SK-N-SH treated with all-trans-retinoic acid at 6 μM for 48 hours (cell line): ENCODE results near the gene RNF26.

Experiments
- ATAC-seq: fragments of 200-7000 bp; cut with Tn5 transposase; 3 replicates; pipeline ENCODE4 v1.9.1; 2020; ENCODE audit warnings: mild to moderate bottlenecking, moderate library complexity
- ARNTL ChIP-seq: fragments of 450-650 bp; formaldehyde crosslinking; IDR thresholded peaks from 2 replicates; pipeline ENCODE4 v1.5.0; 2020; ENCODE audit warnings: low read depth, mild to moderate bottlenecking, moderate library complexity, borderline replicate concordance
- BACH2 ChIP-seq: fragments of 250-450 bp; sonication (Bioruptor Pico); IDR thresholded peaks from 2 replicates; pipeline ENCODE4 v1.9.0; 2021; ENCODE audit warnings: mild to moderate bottlenecking, borderline replicate concordance
- CSDC2 ChIP-seq: fragments of 250-450 bp; sonication (Bioruptor Pico); IDR thresholded peaks from 2 replicates; pipeline ENCODE4 v1.5.0; 2020; ENCODE audit warnings: mild to moderate bottlenecking, moderate library complexity
- ESRRG ChIP-seq: fragments of 250-450 bp; sonication (Bioruptor Pico); IDR thresholded peaks from 2 replicates; pipeline ENCODE4 v1.6.1; 2021; ENCODE audit warnings: mild to moderate bottlenecking
- GLIS3 ChIP-seq: fragments of 250-450 bp; sonication (Bioruptor Pico); IDR thresholded peaks from 2 replicates; pipeline ENCODE4 v1.5.0; 2020; ENCODE audit warnings: mild to moderate bottlenecking, moderate library complexity
- ISL1 ChIP-seq: fragments of 250-450 bp; sonication (Bioruptor Pico); IDR thresholded peaks from 2 replicates; pipeline ENCODE4 v2.1.2; 2022; ENCODE audit warnings: mild to moderate bottlenecking, moderate library complexity
- OSR1 ChIP-seq: fragments of 250-450 bp; sonication (Bioruptor Pico); IDR thresholded peaks from 2 replicates; pipeline ENCODE4 v1.8.0; 2022; ENCODE audit warnings: moderate library complexity, mild to moderate bottlenecking, inconsistent platforms
- RARB ChIP-seq: fragments of 250-450 bp; sonication (Bioruptor Pico); IDR thresholded peaks from 2 replicates; pipeline ENCODE4 v1.8.0; 2021; ENCODE audit warnings: mild to moderate bottlenecking, moderate library complexity
- SNAI2 ChIP-seq: fragments of 250-450 bp; sonication (Bioruptor Pico); IDR thresholded peaks from 2 replicates; pipeline ENCODE4 v1.5.0; 2020; ENCODE audit warnings: mild to moderate bottlenecking, moderate library complexity
- TCF4 ChIP-seq: fragments of 250-450 bp; sonication (Bioruptor Pico); IDR thresholded peaks from 2 replicates; pipeline ENCODE4 v1.8.0; 2021; ENCODE audit warnings: mild to moderate bottlenecking, moderate library complexity, borderline replicate concordance
- TOX ChIP-seq: fragments of 250-450 bp; sonication (Bioruptor Pico); IDR thresholded peaks from 2 replicates; pipeline ENCODE4 v1.8.0; 2021; ENCODE audit warnings: mild to moderate bottlenecking, moderate library complexity, borderline replicate concordance
- ZC3H10 ChIP-seq: fragments of 250-450 bp; sonication (Bioruptor Pico); IDR thresholded peaks from 2 replicates; pipeline ENCODE4 v1.5.1; 2021; ENCODE audit warnings: mild to moderate bottlenecking, moderate library complexity
- ZFP3 ChIP-seq: fragments of 250-450 bp; sonication (Bioruptor Pico); IDR thresholded peaks from 2 replicates; pipeline ENCODE4 v1.5.0; 2020; ENCODE audit warnings: mild to moderate bottlenecking, moderate library complexity
- ZFP30 ChIP-seq: fragments of 450-650 bp; formaldehyde crosslinking; IDR thresholded peaks from 2 replicates; pipeline ENCODE4 v1.5.0; 2022; ENCODE audit warnings: mild to moderate bottlenecking, moderate library complexity
- ZNF565 ChIP-seq: fragments of 450-650 bp; formaldehyde crosslinking; conservative IDR thresholded peaks from 2 replicates; pipeline ENCODE4 v1.5.0; 2020; ENCODE audit warnings: low read depth, mild to moderate bottlenecking, moderate library complexity
- ZNF70 ChIP-seq: fragments of 450-650 bp; formaldehyde crosslinking; IDR thresholded peaks from 2 replicates; pipeline ENCODE4 v1.5.0; 2020; ENCODE audit warnings: mild to moderate bottlenecking, moderate library complexity
- ZNF8 ChIP-seq: fragments of 450-650 bp; formaldehyde crosslinking; IDR thresholded peaks from 2 replicates; pipeline ENCODE4 v1.5.0; 2020; ENCODE audit warnings: mild to moderate bottlenecking, moderate library complexity
- TF ChIP-seq, protein P1 (sequence below): fragments of 250-450 bp; sonication (Bioruptor Pico); IDR thresholded peaks from 2 replicates; pipeline ENCODE4 v1.5.1; 2020; ENCODE audit warnings: low read depth, mild to moderate bottlenecking, moderate library complexity
- TF ChIP-seq, protein P2 (sequence below): fragments of 250-450 bp; sonication (Bioruptor Pico); IDR thresholded peaks from 2 replicates; pipeline ENCODE4 v1.8.0; 2021; ENCODE audit warnings: low read depth, mild to moderate bottlenecking, moderate library complexity, borderline replicate concordance
- TF ChIP-seq, protein P3 (sequence below): fragments of 250-450 bp; sonication (Bioruptor Pico); IDR thresholded peaks from 2 replicates; pipeline ENCODE4 v1.8.0; 2020; ENCODE audit warnings: mild to moderate bottlenecking, moderate library complexity, borderline replicate concordance
- TF ChIP-seq, protein P4 (sequence below): fragments of 250-450 bp; sonication (Bioruptor Pico); IDR thresholded peaks from 2 replicates; pipeline ENCODE4 v1.5.1; 2021; ENCODE audit warnings: mild to moderate bottlenecking, moderate library complexity

Gene RNF26

DNA sequence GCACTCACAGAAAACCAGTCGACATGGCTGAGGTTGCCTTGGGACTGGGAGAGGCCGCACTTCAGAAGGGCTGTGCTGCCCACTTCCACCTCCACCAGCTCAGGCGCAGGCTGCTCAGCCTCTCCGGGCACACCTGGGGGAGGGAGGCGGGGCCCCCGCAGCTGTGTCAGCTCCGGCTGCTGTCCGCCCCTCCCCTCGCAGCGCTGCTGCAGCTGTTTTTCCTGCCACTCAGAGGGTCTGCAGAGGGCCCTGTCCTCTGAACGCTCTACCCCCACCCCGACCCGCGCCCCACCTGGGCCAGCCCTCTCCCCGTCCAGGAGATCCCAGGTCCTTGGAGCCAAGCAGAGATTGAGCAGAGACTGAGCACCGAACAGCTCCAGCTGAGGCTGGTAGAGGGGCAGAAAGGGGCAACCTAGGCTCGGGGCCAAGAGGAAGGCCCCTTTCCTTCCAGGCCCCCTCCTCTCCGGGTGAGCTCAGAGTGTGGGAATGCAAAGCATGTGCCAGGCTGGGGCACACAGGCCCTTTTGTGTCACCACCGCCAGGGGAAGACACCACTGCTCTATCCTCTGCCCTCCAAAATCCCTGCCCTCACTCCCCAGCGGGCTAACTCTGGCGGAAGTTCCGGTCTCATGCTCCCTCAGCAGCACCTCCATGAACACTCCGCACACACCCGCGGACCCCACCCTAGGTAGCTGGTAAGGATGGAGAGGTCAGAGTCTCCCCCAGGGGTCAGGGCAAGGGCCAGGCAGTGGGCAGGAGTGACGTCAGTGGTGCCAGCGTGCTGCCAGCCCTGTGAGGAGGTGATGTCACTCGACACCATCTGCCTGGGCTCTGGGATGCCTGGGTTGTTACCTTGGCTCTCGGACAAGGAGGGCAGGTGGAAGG, 19.0 kb upstream of the RNF26 start (continued):
- TF ChIP-seq ZC3H10, result no peak
- TF ChIP-seq, all 23 proteins: peak for 0

DNA sequence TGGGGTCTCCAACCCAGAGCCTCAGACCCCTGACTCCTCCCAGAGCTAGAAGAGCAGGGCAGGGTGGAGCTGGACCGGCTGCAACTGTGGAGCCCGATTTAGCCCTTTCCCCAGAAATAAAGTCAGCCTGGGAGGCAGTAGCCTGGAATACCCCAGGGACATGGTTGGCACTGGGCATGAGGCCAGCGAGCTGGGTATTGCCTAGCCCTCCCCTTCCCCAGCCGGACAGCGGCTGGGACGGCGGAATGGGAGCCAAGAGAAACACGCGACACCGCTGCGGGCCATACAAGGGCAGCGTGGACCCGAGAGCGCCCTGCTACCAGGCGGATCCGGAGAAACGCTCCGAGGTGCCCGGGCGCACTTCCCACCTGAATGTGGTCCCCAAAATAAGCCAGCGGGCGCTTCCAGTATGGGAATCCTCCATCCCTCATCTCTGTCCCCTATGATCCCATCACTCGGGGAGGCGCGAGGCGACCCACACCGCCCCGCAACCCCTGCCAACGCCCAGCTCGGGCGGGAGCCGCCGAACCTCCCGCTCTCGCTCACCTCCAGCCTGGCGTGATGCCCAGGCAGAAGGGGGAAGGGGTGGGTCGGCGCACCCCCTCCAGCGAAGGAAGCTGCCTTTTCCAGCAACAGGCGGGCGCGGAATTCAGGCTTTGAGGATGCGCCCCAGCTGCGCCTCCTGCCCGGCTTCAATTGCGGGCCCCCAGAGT, 18.2 kb upstream of the RNF26 start:
- peak; percentile 46 for ATAC-seq
- TF ChIP-seq ZNF70, result no peak
- TF ChIP-seq ZFP30 (CRISPR knock-in tag), result no peak
- TF ChIP-seq BACH2 (CRISPR knock-in tag), result no peak
- TF ChIP-seq SNAI2 (CRISPR knock-in tag), result no peak
- TF ChIP-seq TCF4, result no peak
- no peak for TF ChIP-seq CSDC2 (CRISPR knock-in tag)
- TF ChIP-seq, protein P1, sequence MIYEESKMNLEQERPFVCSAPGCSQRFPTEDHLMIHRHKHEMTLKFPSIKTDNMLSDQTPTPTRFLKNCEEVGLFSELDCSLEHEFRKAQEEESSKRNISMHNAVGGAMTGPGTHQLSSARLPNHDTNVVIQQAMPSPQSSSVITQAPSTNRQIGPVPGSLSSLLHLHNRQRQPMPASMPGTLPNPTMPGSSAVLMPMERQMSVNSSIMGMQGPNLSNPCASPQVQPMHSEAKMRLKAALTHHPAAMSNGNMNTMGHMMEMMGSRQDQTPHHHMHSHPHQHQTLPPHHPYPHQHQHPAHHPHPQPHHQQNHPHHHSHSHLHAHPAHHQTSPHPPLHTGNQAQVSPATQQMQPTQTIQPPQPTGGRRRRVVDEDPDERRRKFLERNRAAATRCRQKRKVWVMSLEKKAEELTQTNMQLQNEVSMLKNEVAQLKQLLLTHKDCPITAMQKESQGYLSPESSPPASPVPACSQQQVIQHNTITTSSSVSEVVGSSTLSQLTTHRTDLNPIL (CRISPR knock-in tag), result no peak
- no peak for TF ChIP-seq ESRRG (CRISPR knock-in tag)
- no peak for TF ChIP-seq GLIS3 (CRISPR knock-in tag)
- no peak for TF ChIP-seq RARB (CRISPR knock-in tag)
- TF ChIP-seq, protein P2, sequence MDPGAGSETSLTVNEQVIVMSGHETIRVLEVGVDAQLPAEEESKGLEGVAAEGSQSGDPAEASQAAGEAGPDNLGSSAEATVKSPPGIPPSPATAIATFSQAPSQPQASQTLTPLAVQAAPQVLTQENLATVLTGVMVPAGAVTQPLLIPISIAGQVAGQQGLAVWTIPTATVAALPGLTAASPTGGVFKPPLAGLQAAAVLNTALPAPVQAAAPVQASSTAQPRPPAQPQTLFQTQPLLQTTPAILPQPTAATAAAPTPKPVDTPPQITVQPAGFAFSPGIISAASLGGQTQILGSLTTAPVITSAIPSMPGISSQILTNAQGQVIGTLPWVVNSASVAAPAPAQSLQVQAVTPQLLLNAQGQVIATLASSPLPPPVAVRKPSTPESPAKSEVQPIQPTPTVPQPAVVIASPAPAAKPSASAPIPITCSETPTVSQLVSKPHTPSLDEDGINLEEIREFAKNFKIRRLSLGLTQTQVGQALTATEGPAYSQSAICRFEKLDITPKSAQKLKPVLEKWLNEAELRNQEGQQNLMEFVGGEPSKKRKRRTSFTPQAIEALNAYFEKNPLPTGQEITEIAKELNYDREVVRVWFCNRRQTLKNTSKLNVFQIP (CRISPR knock-in tag), result no peak
- TF ChIP-seq ZFP3 (CRISPR knock-in tag), result no peak
- no peak for TF ChIP-seq ZNF8 (CRISPR knock-in tag)
- no peak for TF ChIP-seq OSR1
- TF ChIP-seq, protein P3, sequence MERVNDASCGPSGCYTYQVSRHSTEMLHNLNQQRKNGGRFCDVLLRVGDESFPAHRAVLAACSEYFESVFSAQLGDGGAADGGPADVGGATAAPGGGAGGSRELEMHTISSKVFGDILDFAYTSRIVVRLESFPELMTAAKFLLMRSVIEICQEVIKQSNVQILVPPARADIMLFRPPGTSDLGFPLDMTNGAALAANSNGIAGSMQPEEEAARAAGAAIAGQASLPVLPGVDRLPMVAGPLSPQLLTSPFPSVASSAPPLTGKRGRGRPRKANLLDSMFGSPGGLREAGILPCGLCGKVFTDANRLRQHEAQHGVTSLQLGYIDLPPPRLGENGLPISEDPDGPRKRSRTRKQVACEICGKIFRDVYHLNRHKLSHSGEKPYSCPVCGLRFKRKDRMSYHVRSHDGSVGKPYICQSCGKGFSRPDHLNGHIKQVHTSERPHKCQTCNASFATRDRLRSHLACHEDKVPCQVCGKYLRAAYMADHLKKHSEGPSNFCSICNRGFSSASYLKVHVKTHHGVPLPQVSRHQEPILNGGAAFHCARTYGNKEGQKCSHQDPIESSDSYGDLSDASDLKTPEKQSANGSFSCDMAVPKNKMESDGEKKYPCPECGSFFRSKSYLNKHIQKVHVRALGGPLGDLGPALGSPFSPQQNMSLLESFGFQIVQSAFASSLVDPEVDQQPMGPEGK, result no peak
- no peak for TF ChIP-seq ZNF565 (CRISPR knock-in tag)
- TF ChIP-seq ISL1 (CRISPR knock-in tag), result no peak

DNA sequence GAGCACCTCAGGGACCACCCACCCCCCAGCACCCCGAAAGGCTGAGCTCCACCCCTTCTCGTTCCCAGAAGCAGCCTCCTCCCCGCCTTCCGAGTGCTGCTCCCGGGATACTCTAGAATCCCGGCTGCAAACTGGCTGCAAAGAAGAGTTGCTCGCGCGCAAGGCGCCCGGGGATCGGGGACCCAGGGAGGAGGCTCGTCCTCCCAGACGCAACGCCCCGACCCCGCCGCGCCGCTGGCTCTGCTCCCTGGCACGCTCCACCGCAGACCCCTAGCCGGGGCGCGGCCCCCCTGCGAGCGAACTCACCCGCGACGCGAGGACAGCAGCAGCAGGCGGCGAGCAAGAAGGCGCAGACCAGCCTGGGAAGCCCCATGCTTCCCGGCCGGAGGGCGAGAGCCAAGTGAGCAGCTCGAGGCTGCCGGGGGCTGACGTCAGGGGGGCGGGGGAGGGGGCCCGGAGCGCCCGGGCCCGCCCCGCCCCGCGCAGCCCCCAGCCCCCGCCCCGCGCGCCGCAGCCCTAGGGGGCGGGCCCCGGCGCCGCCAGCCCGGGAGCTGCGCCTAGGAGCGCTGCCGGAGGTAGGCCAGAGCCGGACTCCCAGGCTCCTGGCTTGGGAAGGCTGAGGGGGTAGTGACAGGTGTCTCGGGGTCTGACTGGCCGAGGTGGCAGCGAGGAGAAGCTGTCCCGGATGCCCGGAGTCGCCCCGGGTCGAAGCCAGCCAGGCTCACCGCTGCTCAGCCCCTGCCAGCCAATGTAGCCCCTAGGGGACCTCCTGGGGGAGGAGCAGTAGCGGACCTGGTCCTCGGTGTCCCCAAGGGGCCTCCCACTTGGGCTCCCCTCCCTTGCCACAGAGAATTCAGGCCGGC, 17.4 kb upstream of the RNF26 start, which contains the start of gene MCAM:
Gene MCAM (minus strand): TSS at position 402 of the 863 bp plus-strand sequence. CDS start 29 bp downstream, at position 373.
- TF ChIP-seq TOX (CRISPR knock-in tag), result no peak
- TF ChIP-seq, protein P1 (CRISPR knock-in tag), result no peak
- TF ChIP-seq ARNTL (CRISPR knock-in tag), result no peak
- TF ChIP-seq, protein P3, result no peak
- TF ChIP-seq ZNF70, result no peak
- no peak for TF ChIP-seq SNAI2 (CRISPR knock-in tag)
- no peak for TF ChIP-seq ZNF565 (CRISPR knock-in tag)
- TF ChIP-seq CSDC2 (CRISPR knock-in tag), result no peak
- no peak for TF ChIP-seq RARB (CRISPR knock-in tag)
- no peak for TF ChIP-seq ESRRG (CRISPR knock-in tag)
- no peak for TF ChIP-seq BACH2 (CRISPR knock-in tag)
- TF ChIP-seq, protein P4, sequence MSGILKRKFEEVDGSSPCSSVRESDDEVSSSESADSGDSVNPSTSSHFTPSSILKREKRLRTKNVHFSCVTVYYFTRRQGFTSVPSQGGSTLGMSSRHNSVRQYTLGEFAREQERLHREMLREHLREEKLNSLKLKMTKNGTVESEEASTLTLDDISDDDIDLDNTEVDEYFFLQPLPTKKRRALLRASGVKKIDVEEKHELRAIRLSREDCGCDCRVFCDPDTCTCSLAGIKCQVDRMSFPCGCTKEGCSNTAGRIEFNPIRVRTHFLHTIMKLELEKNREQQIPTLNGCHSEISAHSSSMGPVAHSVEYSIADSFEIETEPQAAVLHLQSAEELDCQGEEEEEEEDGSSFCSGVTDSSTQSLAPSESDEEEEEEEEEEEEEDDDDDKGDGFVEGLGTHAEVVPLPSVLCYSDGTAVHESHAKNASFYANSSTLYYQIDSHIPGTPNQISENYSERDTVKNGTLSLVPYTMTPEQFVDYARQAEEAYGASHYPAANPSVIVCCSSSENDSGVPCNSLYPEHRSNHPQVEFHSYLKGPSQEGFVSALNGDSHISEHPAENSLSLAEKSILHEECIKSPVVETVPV (CRISPR knock-in tag), result no peak
- no peak for TF ChIP-seq ZNF8 (CRISPR knock-in tag)
- TF ChIP-seq ZFP30 (CRISPR knock-in tag), result no peak
- no peak for TF ChIP-seq ZFP3 (CRISPR knock-in tag)
- ATAC-seq, result peak; percentile 54
